Measurements from ENCODE around the gene CLCN1. TPM values are rescaled to one million over a fixed set of nuclear protein-coding genes. Genes with fewer than 3 reads are reported as not detected.
A peak's percentile ranks its signal among the peaks of the same experiment; 100 is the strongest.

CLCN1 gene
- total RNA-seq, 3 donors from 2014 or later (not counting 1 experiment from before 2014, with no cell fraction given): 0.16 to 0.19 TPM; not detected in 1

DNA sequence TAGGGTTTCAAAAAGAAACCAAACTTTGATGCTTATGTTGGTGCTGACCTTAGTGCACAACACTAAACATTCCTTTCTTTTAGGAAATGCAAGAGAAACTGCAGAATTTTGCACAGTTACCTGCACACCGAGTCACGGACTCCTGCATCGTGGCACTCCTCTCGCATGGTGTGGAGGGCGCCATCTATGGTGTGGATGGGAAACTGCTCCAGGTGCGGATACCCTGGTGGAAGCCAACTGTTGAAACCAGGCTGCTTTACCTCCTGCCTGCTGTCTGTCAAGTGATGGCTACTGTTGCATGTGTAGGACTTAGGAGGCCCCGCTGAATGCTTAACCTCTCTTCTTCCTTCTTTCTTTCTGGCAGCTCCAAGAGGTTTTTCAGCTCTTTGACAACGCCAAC is 16.1 kb upstream of the CLCN1 start:
- H3K36me3 ChIP-seq (ENCODE audit: control insufficient read depth, insufficient read depth, low read length): peaks cover 82% of the 10 kb centered on the region
- no peaks in the 10 kb centered on the region for H3K27me3 ChIP-seq (ENCODE audit: control insufficient read depth, insufficient read depth, low read length)
- peaks cover 45% of the 10 kb centered on the region for H3K36me3 Mint-ChIP-seq
- H3K9me3 Mint-ChIP-seq: no peaks in the 10 kb centered on the region
- H3K9me3 ChIP-seq (ENCODE audit: control insufficient read depth, insufficient read depth, low read length): no peaks in the 10 kb centered on the region
- DNase-seq (peak in 1 of 2 donors; percentile 81), ATAC-seq (peak in 2 of 3 donors; percentile 60 to 71)
- H3K4me3 ChIP-seq (ENCODE audit: low read length): no peak overlapping the region
- intact Hi-C loops (cut with micrococcal nuclease): no loop called here
- H3K4me1 Mint-ChIP-seq: peaks cover 30 to 31% of the 10 kb centered on the region in 2 donors
- no peaks in the 10 kb centered on the region for H3K4me1 ChIP-seq (ENCODE audit: control insufficient read depth, insufficient read depth, low read length)
- no peak overlapping the region for H3K4me3 Mint-ChIP-seq
- no peak overlapping the region for H3K27ac ChIP-seq (ENCODE audit: low read length)
- H3K27me3 Mint-ChIP-seq (ENCODE audit: low read depth in 2 of 2): no peaks in the 10 kb centered on the region
- TF ChIP-seq, protein P1, sequence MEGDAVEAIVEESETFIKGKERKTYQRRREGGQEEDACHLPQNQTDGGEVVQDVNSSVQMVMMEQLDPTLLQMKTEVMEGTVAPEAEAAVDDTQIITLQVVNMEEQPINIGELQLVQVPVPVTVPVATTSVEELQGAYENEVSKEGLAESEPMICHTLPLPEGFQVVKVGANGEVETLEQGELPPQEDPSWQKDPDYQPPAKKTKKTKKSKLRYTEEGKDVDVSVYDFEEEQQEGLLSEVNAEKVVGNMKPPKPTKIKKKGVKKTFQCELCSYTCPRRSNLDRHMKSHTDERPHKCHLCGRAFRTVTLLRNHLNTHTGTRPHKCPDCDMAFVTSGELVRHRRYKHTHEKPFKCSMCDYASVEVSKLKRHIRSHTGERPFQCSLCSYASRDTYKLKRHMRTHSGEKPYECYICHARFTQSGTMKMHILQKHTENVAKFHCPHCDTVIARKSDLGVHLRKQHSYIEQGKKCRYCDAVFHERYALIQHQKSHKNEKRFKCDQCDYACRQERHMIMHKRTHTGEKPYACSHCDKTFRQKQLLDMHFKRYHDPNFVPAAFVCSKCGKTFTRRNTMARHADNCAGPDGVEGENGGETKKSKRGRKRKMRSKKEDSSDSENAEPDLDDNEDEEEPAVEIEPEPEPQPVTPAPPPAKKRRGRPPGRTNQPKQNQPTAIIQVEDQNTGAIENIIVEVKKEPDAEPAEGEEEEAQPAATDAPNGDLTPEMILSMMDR (IDR thresholded peaks at IDR 0.05): peak; percentile 25
- 85% methylated on average over 8 of the region's 8 CpGs for WGBS (ENCODE audit: insufficient coverage)
- H3K27ac Mint-ChIP-seq: no peak overlapping the region

DNA sequence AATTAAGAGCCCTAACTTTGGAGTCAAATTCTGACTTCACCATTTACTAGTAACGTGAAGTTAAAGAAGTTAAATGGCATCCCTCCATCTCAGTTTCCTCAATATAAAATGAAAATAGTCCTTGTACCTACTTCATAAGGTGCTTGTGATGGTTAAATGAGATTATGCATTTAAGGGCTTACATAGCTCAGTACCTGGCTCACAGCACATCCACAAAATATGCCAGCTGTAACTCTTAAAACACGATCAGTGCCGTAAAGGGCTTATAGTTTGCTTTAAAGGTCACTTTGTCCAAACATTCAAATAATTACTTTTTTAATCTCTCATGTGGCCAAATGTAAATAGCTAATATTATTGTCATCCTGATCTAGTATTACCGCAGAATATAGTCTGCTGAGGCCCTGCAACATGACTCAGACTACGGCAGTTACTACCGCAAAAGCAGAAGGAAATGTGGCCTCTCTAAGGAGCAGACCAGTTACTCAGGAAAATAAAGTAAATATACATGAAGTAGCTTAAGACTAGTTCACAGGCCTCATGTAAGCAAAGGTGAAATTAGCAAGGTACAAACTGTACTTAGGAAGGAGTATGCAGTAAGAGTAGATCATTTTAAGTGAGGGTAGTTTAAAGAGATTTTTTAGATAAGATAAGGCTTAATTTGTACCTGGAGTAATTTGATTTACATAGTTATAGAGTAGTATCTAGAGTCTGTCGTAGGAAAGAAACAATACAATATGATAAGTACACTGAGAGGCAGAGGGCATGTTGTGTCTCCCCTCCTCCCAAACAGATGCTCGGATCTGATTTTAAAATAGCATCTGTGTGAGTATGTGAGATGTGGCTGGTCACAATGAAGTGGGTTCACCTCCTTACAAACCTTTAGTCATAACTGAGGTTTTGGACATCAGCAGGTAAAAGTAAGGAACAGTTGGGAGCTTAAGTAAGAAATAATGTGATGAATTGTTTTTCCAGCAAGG is 14.7 kb upstream of the CLCN1 start:
- Mint-ChIP-seq H3K4me1 (peaks cover 19 to 27% of the 10 kb centered on the region in 2 donors), H3K27ac (peak overlapping the region in 1 of 2 donors; percentile 31), H3K27me3 (ENCODE audit: low read depth in 2 of 2) (no peaks in the 10 kb centered on the region), H3K36me3 (peaks cover 35% of the 10 kb centered on the region), H3K9me3 (no peaks in the 10 kb centered on the region), H3K4me3 (no peak overlapping the region)
- ATAC-seq: peak in 1 of 3 donors; percentile 67
- no peaks in the 10 kb centered on the region for H3K4me1 ChIP-seq (ENCODE audit: control insufficient read depth, insufficient read depth, low read length)
- H3K27ac ChIP-seq (ENCODE audit: low read length): no peak overlapping the region
- 46% methylated on average over 5 of the region's 8 CpGs for WGBS (ENCODE audit: insufficient coverage)
- no peaks in the 10 kb centered on the region for H3K9me3 ChIP-seq (ENCODE audit: control insufficient read depth, insufficient read depth, low read length)
- intact Hi-C loops (cut with micrococcal nuclease): no loop called here
- H3K27me3 ChIP-seq (ENCODE audit: control insufficient read depth, insufficient read depth, low read length): no peaks in the 10 kb centered on the region
- H3K36me3 ChIP-seq (ENCODE audit: control insufficient read depth, insufficient read depth, low read length): peaks cover 81% of the 10 kb centered on the region
- no peak for DNase-seq
- TF ChIP-seq, protein P1 (IDR thresholded peaks at IDR 0.05): no peak
- H3K4me3 ChIP-seq (ENCODE audit: low read length): no peak overlapping the region

DNA sequence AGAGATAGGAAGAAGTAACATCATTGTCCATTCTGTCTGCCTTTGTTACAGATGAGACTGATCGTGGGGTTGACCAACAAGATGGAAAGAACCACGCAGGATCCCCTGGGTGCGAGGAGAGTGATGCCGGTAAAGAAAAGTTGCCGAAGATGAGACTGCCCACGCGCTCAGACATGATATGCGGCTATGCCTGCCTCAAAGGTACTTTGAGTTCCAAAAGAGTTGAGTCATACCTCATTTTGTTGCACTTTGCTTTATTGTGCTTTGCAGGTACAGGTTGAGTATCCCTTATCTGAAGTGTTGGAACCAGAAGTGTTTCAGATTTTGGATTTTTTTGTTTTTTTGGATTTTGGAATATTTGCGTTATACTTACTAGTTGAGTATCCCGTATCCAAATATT is 12.2 kb upstream of the CLCN1 start:
- H3K4me3 Mint-ChIP-seq: no peak overlapping the region
- ATAC-seq: no peak
- Histone ChIP-seq H3K36me3 (ENCODE audit: control insufficient read depth, insufficient read depth, low read length) (peaks cover 77% of the 10 kb centered on the region), H3K4me3 (ENCODE audit: low read length) (no peak overlapping the region), H3K27ac (ENCODE audit: low read length) (no peak overlapping the region), H3K27me3 (ENCODE audit: control insufficient read depth, insufficient read depth, low read length) (no peaks in the 10 kb centered on the region), H3K9me3 (ENCODE audit: control insufficient read depth, insufficient read depth, low read length) (no peaks in the 10 kb centered on the region), H3K4me1 (ENCODE audit: control insufficient read depth, insufficient read depth, low read length) (no peaks in the 10 kb centered on the region)
- H3K36me3 Mint-ChIP-seq: peaks cover 42% of the 10 kb centered on the region
- no peak overlapping the region for H3K27ac Mint-ChIP-seq
- 98% methylated on average over 8 of the region's 10 CpGs for WGBS (ENCODE audit: insufficient coverage)
- H3K4me1 Mint-ChIP-seq: peaks cover 23 to 24% of the 10 kb centered on the region in 2 donors
- H3K27me3 Mint-ChIP-seq (ENCODE audit: low read depth in 2 of 2): no peaks in the 10 kb centered on the region
- TF ChIP-seq, protein P1 (IDR thresholded peaks at IDR 0.05): no peak
- no peak for DNase-seq
- intact Hi-C loops (cut with micrococcal nuclease): loop anchor here (2.0 kb wide), 1 partner anchor 63 kb away; no protein-coding TSS in a partner anchor
- no peaks in the 10 kb centered on the region for H3K9me3 Mint-ChIP-seq
